Neural cell (in vitro differentiated cells): ENCODE results near the gene RAMP3.

ENCODE experiments used
- CTCF ChIP-seq: fragments of 450-650 bp; IDR thresholded peaks from 2 replicates; pipeline ENCODE4 v1.5.1; 2014; ENCODE audit warnings: antibody characterized with exemption, mild to moderate bottlenecking, moderate library complexity; ENCODE audit not compliant: poor library complexity, severe bottlenecking
- POLR2AphosphoS5 ChIP-seq: IDR thresholded peaks from 2 replicates; pipeline ENCODE4 v1.6.1; 2012
- REST ChIP-seq: IDR thresholded peaks from 2 replicates; pipeline ENCODE4 v1.6.1; 2012; ENCODE audit warnings: borderline replicate concordance

DNA sequence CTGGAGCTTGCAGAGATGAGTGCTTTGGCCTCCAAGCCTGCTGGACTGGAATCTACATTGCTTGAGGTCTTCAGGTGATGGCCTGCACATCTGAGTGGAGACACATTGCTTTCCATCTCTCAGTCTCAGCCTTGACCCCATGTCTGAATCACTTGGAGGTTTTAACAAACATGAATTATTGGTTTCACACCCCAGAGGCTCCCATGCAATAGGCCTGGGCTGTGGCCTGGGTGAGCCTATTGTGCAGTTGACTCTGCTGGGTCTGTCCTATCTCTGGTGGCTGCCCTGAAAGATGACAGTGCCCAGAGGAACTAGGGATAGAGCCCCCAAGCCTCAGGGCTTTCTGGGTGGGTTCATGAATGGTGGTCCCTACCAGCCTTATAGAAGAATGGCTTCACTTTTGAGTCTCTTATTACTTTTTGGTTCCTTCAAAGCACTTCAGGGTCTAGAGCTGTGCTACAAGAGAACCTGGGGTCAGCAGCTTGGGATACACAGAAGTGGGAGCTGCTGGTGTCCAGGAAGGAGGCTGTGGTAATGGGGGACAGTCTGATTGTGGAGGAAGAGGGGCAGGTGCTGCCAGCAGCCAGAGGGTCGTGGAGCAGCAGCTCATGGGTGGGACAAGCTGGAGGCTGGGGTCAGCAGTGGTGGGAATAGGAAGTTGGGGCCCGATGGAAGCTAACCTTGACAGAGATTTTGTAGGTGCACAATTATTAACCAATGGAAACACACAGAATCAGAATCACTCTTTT, 5.5 kb downstream of the RAMP3 start:
- TF ChIP-seq CTCF: no peak
- TF ChIP-seq REST: no peak
- TF ChIP-seq POLR2AphosphoS5: no peak
